NT2/D1 (cell line): ENCODE results near the gene B3GALNT1.

Source experiments
- SUZ12 ChIP-seq: IDR thresholded peaks from 2 replicates; pipeline ENCODE4 v1.6.1; 2011; ENCODE audit not compliant: insufficient read length, insufficient read depth; ENCODE audit errors: extremely low read depth
- YY1 ChIP-seq: IDR thresholded peaks from 2 replicates; pipeline ENCODE4 v1.6.1; 2011; ENCODE audit not compliant: insufficient read length, insufficient read depth
- ZNF274 ChIP-seq: IDR thresholded peaks from 2 replicates; pipeline ENCODE4 v1.6.1; 2011; ENCODE audit warnings: mild to moderate bottlenecking, low read depth, low read length

DNA sequence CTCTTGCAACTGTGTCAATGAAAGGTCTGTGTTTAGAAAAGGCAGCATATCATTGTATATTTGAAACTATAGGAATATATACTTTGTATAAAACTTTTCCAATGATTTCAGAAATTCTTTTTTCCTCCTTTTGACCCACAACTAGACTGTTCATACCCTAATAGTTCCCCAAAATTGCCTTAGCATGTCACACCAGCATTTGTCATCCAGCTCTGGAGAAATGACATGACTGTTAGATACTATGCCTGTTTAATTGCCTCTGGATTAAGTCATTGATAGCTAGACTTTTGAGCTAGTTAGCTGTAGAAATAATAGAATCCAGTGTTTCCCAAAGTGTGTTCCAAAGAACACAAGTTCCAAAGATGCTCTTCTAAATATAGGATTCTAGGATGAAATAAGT is 32.4 kb downstream of the B3GALNT1 start:
- TF ChIP-seq ZNF274 (no peak), YY1 (no peak), SUZ12 (no peak)
